ENCODE results near the gene SNAP23.

SNAP23 gene

GRCh38 chr15:42495361-42496212 lies at the start of gene SNAP23:
SNAP23 (plus strand) TSS chr15:42495634; CDS start chr15:42511847, 16,213 bp downstream.
- Histone ChIP-seq H3K79me2 (ENCODE audit: low read length) (peaks cover 41% of the 10 kb centered on the region), H3K27ac (ENCODE audit: low read length) (no peak within 1 kb of the TSS), H3K9me3 (ENCODE audit: insufficient read depth, low read length) (no peaks in the 10 kb centered on the region), H3K4me2 (ENCODE audit: low read length) (peak within 1 kb of the TSS; percentile 96), H3K4me1 (ENCODE audit: low read length) (peaks cover 26% of the 10 kb centered on the region), H4K20me1 (ENCODE audit: insufficient read depth, low read length) (no peaks in the 10 kb centered on the region), H3K36me3 (replicated peaks; ENCODE audit: low read depth, low read length) (no peaks in the 10 kb centered on the region), H2AFZ (ENCODE audit: low read depth, low read length) (peak within 1 kb of the TSS; percentile 90), H3K4me3 (ENCODE audit: low read length) (peak within 1 kb of the TSS; percentile 95), H3K9ac (ENCODE audit: low read length) (peak within 1 kb of the TSS; percentile 84), H3K27me3 (ENCODE audit: low read depth, low read length) (no peaks in the 10 kb centered on the region)
- TF ChIP-seq EZH2phosphoT487 (IDR thresholded peaks at IDR 0.05; ENCODE audit: low read depth) (no peak), CTCF (IDR thresholded peaks at IDR 0.05; ENCODE audit: low read depth, low read length) (no peak)

- Histone ChIP-seq H3K4me1 (ENCODE audit: low read length) (no peaks in the 10 kb centered on the region; the same call in 1 of the 2 replicates), H3K4me2 (ENCODE audit: low read length) (no peak overlapping the region), H3K4me3 (ENCODE audit: low read length) (no peak overlapping the region), H2AFZ (ENCODE audit: low read depth, low read length) (no peak overlapping the region), H3K9ac (ENCODE audit: low read length) (no peak overlapping the region), H3K9me3 (ENCODE audit: insufficient read depth, low read length) (no peaks in the 10 kb centered on the region), H4K20me1 (ENCODE audit: insufficient read depth, low read length) (no peaks in the 10 kb centered on the region), H3K36me3 (replicated peaks; ENCODE audit: low read depth, low read length) (peaks cover 39% of the 10 kb centered on the region), H3K27ac (ENCODE audit: low read length) (no peak overlapping the region), H3K79me2 (ENCODE audit: low read length) (no peaks in the 10 kb centered on the region), H3K27me3 (ENCODE audit: low read depth, low read length) (no peaks in the 10 kb centered on the region)
- TF ChIP-seq EZH2phosphoT487 (IDR thresholded peaks at IDR 0.05; ENCODE audit: low read depth) = no peak
- TF ChIP-seq CTCF (IDR thresholded peaks at IDR 0.05; ENCODE audit: low read depth, low read length) = no peak
These were observed 47.8 kb upstream of the SNAP23 start for GRCh38 chr15:42447599-42447998.

GRCh38 chr15:42448281-42448680 lies 47.2 kb upstream of the SNAP23 start:
- H3K9me3 ChIP-seq (ENCODE audit: insufficient read depth, low read length) = no peaks in the 10 kb centered on the region
- no peaks in the 10 kb centered on the region for H3K27me3 ChIP-seq (ENCODE audit: low read depth, low read length)
- H3K27ac ChIP-seq (ENCODE audit: low read length) = no peak overlapping the region
- no peak overlapping the region for H3K9ac ChIP-seq (ENCODE audit: low read length)
- H3K4me3 ChIP-seq (ENCODE audit: low read length) = no peak overlapping the region
- no peaks in the 10 kb centered on the region; the same call in 1 of the 2 replicates for H3K4me1 ChIP-seq (ENCODE audit: low read length)
- no peak overlapping the region for H2AFZ ChIP-seq (ENCODE audit: low read depth, low read length)
- no peak overlapping the region for H3K4me2 ChIP-seq (ENCODE audit: low read length)
- no peak for TF ChIP-seq CTCF (IDR thresholded peaks at IDR 0.05; ENCODE audit: low read depth, low read length)
- TF ChIP-seq EZH2phosphoT487 (IDR thresholded peaks at IDR 0.05; ENCODE audit: low read depth) = no peak
- no peaks in the 10 kb centered on the region for H3K79me2 ChIP-seq (ENCODE audit: low read length)
- H3K36me3 ChIP-seq (replicated peaks; ENCODE audit: low read depth, low read length) = peaks cover 39% of the 10 kb centered on the region
- no peaks in the 10 kb centered on the region for H4K20me1 ChIP-seq (ENCODE audit: insufficient read depth, low read length)

- H2AFZ ChIP-seq (ENCODE audit: low read depth, low read length) = no peak overlapping the region
- no peaks in the 10 kb centered on the region for H3K79me2 ChIP-seq (ENCODE audit: low read length)
- TF ChIP-seq CTCF (IDR thresholded peaks at IDR 0.05; ENCODE audit: low read depth, low read length) (no peak), EZH2phosphoT487 (IDR thresholded peaks at IDR 0.05; ENCODE audit: low read depth) (no peak)
- H3K27me3 ChIP-seq (ENCODE audit: low read depth, low read length) = no peaks in the 10 kb centered on the region
- no peaks in the 10 kb centered on the region for H4K20me1 ChIP-seq (ENCODE audit: insufficient read depth, low read length)
- H3K27ac ChIP-seq (ENCODE audit: low read length) = no peak overlapping the region
- H3K9me3 ChIP-seq (ENCODE audit: insufficient read depth, low read length) = no peaks in the 10 kb centered on the region
- H3K9ac ChIP-seq (ENCODE audit: low read length) = no peak overlapping the region
- no peak overlapping the region for H3K4me2 ChIP-seq (ENCODE audit: low read length)
- H3K4me1 ChIP-seq (ENCODE audit: low read length) = no peaks in the 10 kb centered on the region; the same call in 1 of the 2 replicates
- H3K4me3 ChIP-seq (ENCODE audit: low read length) = no peak overlapping the region
- peaks cover 36% of the 10 kb centered on the region for H3K36me3 ChIP-seq (replicated peaks; ENCODE audit: low read depth, low read length)
These were observed 45.5 kb upstream of the SNAP23 start for GRCh38 chr15:42449770-42450424.
